ENCODE measurements around the gene L1TD1.
"Not testable (repeated sequence)": the region's sequence is repeated elsewhere in the genome, so short reads cannot be mapped to it uniquely, and the experiment has no call there.

Gene L1TD1

GRCh38 chr1:62198069-62198780, 3.6 kb downstream of the L1TD1 start:
- no peak for DNase-seq

GRCh38 chr1:62198781-62199125, 4.1 kb downstream of the L1TD1 start:
- no peak for DNase-seq

GRCh38 chr1:62207187-62207586, 12.5 kb downstream of the L1TD1 start:
- DNase-seq = no peak

DNA sequence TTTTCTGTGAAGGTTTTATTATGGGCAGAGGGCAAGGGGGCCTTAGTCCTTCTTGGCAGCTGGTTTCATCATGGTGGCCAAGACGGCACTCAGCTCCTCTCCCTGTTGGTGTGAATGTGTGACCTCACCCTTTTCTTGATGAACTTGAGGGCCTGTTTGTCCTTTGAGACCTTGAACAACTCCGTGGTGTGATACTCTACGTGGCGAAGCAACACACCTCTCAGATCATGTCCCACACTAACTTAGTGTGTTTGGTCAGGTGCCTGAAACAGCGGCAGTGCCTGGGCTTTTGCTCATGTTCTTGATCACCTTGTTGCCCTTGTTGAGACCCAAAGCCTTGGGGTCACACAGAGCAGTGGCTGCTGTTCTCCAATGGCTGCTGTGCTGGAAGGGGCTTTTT, 13.4 kb downstream of the L1TD1 start:
- no peak for DNase-seq

- no peak for DNase-seq
Observed at GRCh38 chr1:62208970-62209369, 14.3 kb downstream of the L1TD1 start.

GRCh38 chr1:62209931-62210595, 15.4 kb downstream of the L1TD1 start:
- no peak for DNase-seq

DNA sequence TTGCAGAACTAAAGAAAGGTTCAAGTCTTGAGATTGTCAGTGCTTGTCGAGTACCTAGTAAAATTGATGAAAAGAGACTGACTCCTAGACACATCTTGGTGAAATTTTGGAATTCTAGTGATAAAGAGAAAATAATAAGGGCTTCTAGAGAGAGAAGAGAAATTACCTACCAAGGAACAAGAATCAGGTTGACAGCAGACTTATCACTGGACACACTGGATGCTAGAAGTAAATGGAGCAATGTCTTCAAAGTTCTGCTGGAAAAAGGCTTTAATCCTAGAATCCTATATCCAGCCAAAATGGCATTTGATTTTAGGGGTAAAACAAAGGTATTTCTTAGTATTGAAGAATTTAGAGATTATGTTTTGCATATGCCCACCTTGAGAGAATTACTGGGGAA, 16.3 kb downstream of the L1TD1 start:
- no peak for DNase-seq

DNA sequence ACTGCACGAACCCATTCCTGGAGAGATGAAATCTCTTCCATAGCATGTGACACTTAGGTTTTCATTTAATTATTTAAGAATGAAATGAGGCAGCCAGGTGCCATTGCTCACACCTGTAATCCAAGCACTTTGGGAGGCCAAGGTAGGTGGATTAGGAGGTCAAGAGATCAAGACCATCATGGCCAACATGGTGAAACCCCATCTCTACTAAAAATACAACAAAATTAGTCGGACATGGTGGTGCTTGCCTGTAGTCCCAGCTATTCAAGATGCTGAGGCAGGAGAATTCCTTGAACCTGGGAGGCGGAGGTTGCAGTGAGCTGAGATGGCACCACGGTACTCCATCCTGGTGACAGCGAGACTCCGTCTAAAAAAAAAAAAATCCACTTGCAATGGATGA, 17.8 kb downstream of the L1TD1 start:
- DNase-seq = no peak

DNA sequence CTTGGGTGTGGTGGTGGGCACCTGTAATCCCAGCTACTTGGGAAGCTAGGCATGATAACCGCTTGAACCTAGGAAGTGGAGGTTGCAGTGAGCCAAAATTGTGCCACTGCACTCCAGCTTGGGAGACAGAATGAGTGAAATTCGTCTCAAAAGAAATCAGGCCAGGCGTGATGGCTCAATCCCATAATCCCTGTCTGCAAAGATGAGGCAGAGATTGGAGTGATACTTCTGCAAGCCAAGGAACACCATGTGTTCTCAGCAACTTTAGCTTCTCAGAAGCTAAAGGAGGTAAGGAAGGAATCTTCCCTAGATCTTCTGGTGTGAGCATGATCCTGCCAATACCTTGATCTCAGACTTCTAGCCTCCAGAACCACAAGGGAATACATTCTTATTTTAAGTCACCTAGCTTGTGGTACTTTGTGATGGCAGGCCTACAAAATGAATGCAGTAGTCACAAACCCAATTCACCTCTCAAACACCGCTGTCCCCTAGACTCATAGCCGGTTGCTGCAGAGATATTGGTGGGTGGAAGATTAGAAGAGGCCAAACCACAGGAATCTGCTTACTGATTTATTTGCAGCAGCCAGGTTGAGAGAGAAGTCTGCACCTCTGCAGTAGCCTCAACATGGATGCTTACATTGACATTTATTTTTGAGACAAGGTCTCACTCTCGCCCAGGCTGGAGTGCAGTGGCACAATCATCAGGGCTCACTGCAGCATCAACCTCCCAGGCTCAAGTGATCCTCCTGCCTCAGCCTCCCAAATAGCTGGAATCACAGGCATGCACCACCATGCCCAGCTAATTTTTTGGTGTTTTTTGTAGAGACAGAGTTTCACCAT, 18.6 kb downstream of the L1TD1 start:
- DNase-seq = no peak

- DNase-seq = no peak
Observed at GRCh38 chr1:62218604-62219003, 24.0 kb downstream of the L1TD1 start.

DNA sequence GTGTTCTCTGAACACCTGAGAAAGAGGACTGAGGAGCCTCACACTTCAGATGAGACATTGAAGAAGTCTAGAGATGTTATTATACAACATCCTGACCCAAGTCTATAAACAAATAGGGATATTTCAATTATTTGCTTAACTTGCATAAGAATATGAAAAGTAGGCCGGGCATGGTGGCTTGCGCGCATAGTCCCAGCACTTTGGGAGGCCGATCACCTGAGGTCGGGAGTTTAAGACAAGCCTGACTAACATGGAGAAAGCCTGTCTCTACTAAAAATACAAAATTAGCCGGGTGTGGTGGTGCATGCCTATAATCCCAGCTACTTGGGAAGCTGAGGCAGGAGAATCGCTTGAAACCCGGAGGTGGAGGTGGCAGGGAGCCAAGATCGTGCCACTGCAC, 25.8 kb downstream of the L1TD1 start:
- DNase-seq = not testable (repeated sequence)

DNA sequence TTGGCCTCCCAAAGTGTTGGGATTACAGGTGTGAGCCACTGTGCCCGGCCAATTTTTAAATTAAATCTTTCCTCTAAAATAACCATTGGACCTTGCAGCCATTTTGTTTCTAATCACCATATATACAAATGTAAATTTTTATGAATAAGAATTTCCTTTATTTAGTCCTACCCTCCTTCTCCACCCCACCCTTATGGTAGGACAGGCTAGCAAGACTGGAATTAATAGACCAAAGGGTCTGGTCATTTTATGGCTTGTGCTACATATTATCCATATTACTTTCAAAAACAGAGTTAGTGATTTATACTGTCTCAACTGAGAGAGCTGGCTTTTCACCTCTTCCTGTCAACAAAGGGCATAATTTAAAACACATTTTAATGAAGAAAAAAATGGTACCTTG, 26.5 kb downstream of the L1TD1 start:
- no peak for DNase-seq

DNA sequence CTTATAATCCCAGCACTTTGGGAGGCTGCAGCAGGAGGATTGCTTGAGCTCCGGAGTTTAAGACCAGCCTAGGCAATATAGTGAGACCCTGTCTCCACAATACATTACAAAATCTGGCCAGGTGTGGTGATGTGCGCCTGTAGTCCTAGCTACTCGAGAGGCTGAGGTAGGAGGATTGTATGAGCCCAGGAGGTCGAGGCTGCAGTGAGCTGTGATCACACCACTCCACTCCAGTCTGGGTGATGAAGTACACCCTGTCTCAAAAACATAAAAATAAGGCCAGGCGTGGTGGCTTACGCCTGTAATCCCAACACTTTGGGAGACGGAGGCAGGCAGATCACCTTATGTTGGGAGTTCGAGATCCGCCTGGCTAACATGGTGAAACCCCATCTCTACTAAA, 27.7 kb downstream of the L1TD1 start:
- DNase-seq = no peak

GRCh38 chr1:62224182-62224581, 29.5 kb downstream of the L1TD1 start:
- no peak for DNase-seq

DNA sequence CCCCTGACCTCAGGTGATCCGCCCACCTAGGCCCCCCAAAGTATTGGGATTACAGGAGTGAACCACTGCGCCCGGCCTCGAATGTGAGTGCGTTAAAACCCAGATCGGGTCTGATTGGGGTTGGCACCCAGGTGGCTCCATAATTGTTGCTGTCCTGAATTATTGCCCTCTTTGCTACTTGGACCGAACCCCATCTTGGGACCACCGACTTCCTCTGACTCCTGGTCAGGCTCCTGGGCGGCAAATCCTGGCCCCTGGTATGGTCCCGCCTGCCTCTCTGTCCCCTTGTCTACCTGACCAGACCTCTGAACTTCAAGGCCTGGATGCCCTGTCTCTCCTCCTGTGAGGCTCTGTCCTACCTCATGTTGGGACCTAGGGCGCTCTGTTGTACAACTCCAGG, 32.8 kb downstream of the L1TD1 start:
- DNase-seq = no peak

DNA sequence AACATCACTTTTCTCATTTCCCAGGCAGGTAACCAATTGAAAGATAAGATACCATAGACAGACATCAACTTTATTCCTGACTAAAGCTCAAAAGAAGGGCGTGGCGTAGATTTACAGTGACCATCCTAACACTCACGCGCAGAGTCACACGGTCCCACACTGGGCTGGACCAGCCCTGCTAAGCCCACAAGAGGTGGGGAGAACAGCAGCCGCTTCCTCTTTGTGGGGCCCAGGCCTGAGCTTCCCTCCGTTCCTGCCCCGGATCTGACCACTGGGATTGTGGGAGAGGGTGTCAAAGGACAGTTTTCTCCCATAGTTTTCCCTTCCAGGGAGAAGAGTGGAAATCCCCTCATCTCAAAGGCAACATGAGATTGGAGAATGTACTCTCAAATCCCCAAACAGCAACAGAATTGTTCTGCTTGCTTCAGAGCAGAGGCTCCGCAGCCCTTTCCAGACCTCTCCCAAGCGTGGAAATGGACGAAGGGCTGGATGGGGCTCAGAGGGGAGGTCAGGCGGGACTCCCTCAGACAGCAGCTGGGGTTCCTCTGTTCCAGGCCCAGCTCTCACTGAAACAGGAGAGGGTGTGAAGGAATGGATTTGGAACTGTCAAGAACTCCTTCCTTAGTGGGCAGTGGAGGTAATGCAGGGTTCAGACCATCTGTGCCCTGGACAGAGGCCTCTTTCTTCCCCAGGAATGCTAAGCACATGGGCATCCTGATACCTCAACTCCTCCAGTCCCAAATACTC, 33.7 kb downstream of the L1TD1 start:
- peak; percentile 38 for DNase-seq

DNA sequence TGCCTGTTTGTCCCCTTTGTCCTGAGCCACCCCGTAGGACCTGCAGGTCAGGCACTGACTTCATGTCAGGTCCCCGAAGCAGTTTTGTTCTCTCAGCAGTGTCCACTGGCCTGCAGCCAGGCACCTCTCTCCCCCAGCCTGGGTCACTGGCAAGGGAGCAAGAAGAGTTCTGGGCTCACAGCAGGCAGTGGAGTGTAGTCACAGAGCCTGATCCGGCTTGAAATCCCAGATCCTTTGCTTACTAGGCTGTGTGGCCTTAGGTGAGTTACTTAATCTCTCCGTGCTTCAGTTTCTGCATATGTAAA, 34.2 kb downstream of the L1TD1 start:
- DNase-seq = no peak

GRCh38 chr1:62229468-62229867, 34.8 kb downstream of the L1TD1 start:
- DNase-seq = no peak

GRCh38 chr1:62229932-62230331, 35.3 kb downstream of the L1TD1 start:
- DNase-seq = no peak

DNA sequence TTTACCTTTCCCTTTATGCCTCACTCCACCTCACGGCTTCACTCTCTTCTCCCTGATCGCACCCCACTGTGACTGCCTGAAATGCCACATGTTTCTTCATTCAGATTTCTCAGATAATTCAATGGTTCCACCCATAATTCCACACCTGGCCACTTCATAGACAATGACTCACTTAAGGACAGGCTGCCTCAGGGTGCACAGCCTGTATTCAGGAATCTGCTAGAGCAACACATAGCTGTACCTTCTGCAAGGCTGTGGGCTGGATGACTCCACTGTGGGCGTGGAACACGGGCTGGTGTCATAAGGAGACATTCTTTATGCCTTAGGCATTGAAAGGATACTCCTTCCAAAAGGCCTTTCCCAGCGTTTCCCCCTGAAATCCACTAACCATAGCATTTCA, 36.1 kb downstream of the L1TD1 start:
- DNase-seq = no peak

DNA sequence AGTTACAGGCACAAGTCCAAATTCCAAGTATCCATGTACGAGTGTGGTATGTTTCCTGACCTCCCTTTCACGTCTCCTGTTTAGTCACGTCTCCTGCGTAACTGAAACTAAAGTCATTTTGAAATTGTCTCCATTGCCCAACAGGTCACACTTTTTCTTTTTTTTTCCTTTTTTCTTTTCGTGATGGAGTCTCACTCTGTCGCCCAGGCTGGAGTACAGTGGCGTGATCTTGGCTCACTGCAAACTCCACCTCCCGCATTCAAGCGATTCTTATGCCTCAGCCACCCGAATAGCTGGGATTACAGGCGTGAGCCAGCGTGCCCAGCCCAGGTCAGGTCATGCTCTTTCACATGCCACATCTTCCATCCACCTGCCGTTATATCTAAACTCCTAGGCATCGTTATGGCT, 38.2 kb downstream of the L1TD1 start:
- DNase-seq = no peak

DNA sequence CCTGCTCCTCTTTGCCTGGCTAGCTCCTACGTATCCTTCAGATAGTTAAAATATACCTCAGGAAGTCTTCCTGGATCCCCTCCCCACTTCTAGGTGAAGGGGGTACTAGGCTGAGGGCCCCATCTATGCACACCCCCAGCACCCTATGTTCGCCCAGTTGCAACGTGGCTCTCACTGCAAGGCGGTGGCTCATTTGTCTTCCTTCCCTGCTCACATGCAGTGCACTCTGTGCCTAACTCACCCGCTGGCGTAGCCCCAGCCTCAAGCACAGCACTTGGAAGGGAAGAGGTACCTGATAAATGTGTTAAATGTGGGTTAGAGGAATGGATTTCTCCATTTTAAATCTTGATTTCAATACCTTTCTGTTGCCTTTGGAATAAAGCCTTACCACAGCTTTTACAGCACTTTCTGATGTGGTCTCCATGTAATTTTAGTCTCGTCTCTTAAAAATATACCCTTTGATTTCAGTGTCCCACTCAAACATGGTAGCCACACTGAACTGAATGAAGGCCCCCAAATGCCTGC, 39.3 kb downstream of the L1TD1 start:
- no peak for DNase-seq

DNA sequence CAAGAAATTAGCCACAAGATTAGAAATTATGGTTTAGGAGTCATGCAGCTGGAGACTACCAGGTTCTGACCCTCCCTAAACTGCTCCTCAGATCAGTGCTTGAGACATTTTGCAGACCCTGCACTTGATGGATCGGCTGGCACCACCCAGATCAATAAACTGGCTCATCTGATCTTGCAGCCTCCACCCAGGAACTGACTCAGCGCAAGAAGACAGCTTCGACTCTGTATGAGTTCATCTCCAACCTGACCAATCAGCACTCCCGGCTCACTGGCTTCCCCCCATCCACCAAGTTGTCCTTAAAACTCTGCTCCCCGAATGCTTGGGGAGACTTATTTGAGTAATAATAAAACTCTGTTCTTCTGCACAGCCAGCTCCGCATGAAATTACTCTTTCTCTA, 40.0 kb downstream of the L1TD1 start:
- DNase-seq = no peak

Data from femur (tissue), 1 donor.